GM21529 (cell line): ENCODE results near the gene OSGEPL1.
"Not testable (repeated sequence)": the region's sequence is repeated elsewhere in the genome, so short reads cannot be mapped to it uniquely, and the experiment has no call there.

ENCODE experiments used
- ATAC-seq: cut with Tn5 transposase; IDR thresholded peaks from one replicate; pipeline ENCODE4 v1.9.1; 2021; ENCODE audit not compliant: unreplicated experiment

OSGEPL1 gene

GRCh38 chr2:189751080-189751658 lies 11.4 kb downstream of the OSGEPL1 start:
- ATAC-seq, result peak; percentile 82

- no peak for ATAC-seq
Measured at GRCh38 chr2:189729430-189729829, 33.2 kb downstream of the OSGEPL1 start.

- no peak for ATAC-seq
Measured at GRCh38 chr2:189726849-189727248, 35.7 kb downstream of the OSGEPL1 start.

GRCh38 chr2:189726271-189726670 lies 36.3 kb downstream of the OSGEPL1 start:
- ATAC-seq, result no peak

GRCh38 chr2:189723192-189723591 lies 39.4 kb downstream of the OSGEPL1 start:
- ATAC-seq, result no peak

GRCh38 chr2:189719571-189719970 lies 43.0 kb downstream of the OSGEPL1 start:
- no peak for ATAC-seq

GRCh38 chr2:189717593-189717992 lies 45.0 kb downstream of the OSGEPL1 start:
- not testable (repeated sequence) for ATAC-seq

GRCh38 chr2:189709501-189710221 lies 52.9 kb downstream of the OSGEPL1 start:
- no peak for ATAC-seq

- no peak for ATAC-seq
Measured at GRCh38 chr2:189702071-189702470, 60.5 kb downstream of the OSGEPL1 start.

- ATAC-seq, result no peak
Measured at GRCh38 chr2:189700681-189701080, 61.9 kb downstream of the OSGEPL1 start.

GRCh38 chr2:189698020-189698887 lies 64.3 kb downstream of the OSGEPL1 start:
- no peak for ATAC-seq
